ENCODE data around the gene PDE6H. TPM values are rescaled to one million over a fixed set of nuclear protein-coding genes. Genes with fewer than 3 reads are reported as not detected.
A peak's percentile ranks its signal among the peaks of the same experiment; 100 is the strongest.

The PDE6H gene
- polyA plus RNA-seq, 6 donors from 2014 or later, result not detected

GRCh38 chr12:14963520-14963919, 9.3 kb upstream of the PDE6H start:
- peaks cover 34 to 49% (median 36%) of the 10 kb centered on the region in 3 donors for H3K4me1 Mint-ChIP-seq
- ATAC-seq (ENCODE audit: low read depth in 2 of 2) (no peak), DNase-seq (no peak)
- peak overlapping the region in 1 of 8 donors; percentile 26 for H3K4me3 Mint-ChIP-seq
- H3K9me3 Mint-ChIP-seq, result no peaks in the 10 kb centered on the region
- H3K27me3 Mint-ChIP-seq, result no peaks in the 10 kb centered on the region
- H3K36me3 Mint-ChIP-seq, result peaks cover 0 to 12% of the 10 kb centered on the region in 2 donors
- H3K27ac Mint-ChIP-seq, result peak overlapping the region; percentile 40 to 99 (median 94)

GRCh38 chr12:14964406-14964805, 8.4 kb upstream of the PDE6H start:
- DNase-seq, result no peak
- Mint-ChIP-seq H3K4me3 (no peak overlapping the region), H3K27me3 (no peaks in the 10 kb centered on the region), H3K36me3 (peaks cover 0 to 3% of the 10 kb centered on the region in 2 donors), H3K9me3 (no peaks in the 10 kb centered on the region), H3K4me1 (peaks cover 27 to 40% (median 27%) of the 10 kb centered on the region in 3 donors), H3K27ac (peak overlapping the region in 4 of 6 donors; percentile 18 to 94 (median 74))
- no peak for ATAC-seq (ENCODE audit: low read depth in 2 of 2)

DNA sequence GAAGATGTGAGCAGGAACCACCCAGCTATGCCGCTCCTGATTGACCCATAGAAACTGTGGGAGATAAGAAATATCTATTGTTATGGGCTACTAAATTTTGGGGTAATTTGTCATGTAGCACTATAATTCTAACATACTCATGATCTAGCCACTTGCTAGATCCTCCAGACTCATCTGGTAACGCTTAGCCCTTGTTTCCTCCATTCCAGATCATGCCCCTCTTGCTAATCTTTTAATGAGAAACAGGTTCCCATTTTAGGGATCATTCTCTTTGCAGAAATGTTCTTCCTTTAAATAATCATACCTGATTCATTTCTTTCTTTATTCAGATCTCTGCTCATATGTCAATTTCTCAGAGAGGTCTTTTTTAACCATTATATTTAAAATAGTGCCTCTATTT, 7.6 kb upstream of the PDE6H start:
- no peak for DNase-seq
- peak overlapping the region in 1 of 8 donors; percentile 31 for H3K4me3 Mint-ChIP-seq
- no peaks in the 10 kb centered on the region for H3K9me3 Mint-ChIP-seq
- H3K27me3 Mint-ChIP-seq, result no peaks in the 10 kb centered on the region
- H3K36me3 Mint-ChIP-seq, result no peaks in the 10 kb centered on the region
- ATAC-seq (ENCODE audit: low read depth in 2 of 2), result no peak
- peak overlapping the region in 4 of 6 donors; percentile 58 to 94 (median 67) for H3K27ac Mint-ChIP-seq
- H3K4me1 Mint-ChIP-seq, result peaks cover 20 to 41% (median 22%) of the 10 kb centered on the region in 3 donors

- no peaks in the 10 kb centered on the region for H3K36me3 Mint-ChIP-seq
- peak overlapping the region in 1 of 6 donors; percentile 47 for H3K27ac Mint-ChIP-seq
- H3K4me3 Mint-ChIP-seq, result no peak overlapping the region
- DNase-seq, result no peak
- no peaks in the 10 kb centered on the region for H3K27me3 Mint-ChIP-seq
- H3K9me3 Mint-ChIP-seq, result no peaks in the 10 kb centered on the region
- H3K4me1 Mint-ChIP-seq, result peaks cover 6 to 32% (median 6%) of the 10 kb centered on the region in 3 donors
- ATAC-seq (ENCODE audit: low read depth in 2 of 2), result no peak
These were observed 4.4 kb upstream of the PDE6H start for GRCh38 chr12:14968478-14968877.

- Mint-ChIP-seq H3K27ac (peak overlapping the region in 1 of 6 donors; percentile 83), H3K27me3 (no peaks in the 10 kb centered on the region), H3K4me1 (peaks cover 0 to 32% (median 12%) of the 10 kb centered on the region in 3 donors), H3K36me3 (no peaks in the 10 kb centered on the region), H3K4me3 (no peak overlapping the region), H3K9me3 (no peaks in the 10 kb centered on the region)
- ATAC-seq (ENCODE audit: low read depth in 2 of 2), result no peak
- DNase-seq, result no peak
These were observed 2.4 kb upstream of the PDE6H start for GRCh38 chr12:14970473-14970872.

DNA sequence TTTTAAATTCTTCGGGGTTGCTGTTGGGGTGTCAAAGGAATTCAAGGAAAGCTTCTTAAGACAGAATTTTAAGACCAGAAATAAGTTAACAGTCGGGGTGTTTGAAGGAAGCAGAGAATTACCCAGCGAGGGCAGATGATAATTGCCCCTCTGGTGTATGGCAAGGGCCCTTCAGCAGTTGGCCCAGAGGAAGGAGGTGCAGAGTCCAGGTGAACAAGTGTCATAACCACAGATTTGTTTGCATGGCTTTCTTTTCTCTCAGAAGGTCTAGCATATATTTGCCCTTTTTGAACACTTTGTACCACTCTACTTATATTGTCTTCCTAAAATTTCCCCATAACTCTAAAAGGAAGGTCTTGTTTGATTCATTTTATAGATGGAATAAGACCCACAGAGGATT, 1.8 kb downstream of the PDE6H start:
- DNase-seq (no peak), ATAC-seq (ENCODE audit: low read depth in 2 of 2) (no peak)
- Mint-ChIP-seq H3K36me3 (no peaks in the 10 kb centered on the region), H3K4me3 (no peak overlapping the region), H3K27me3 (no peaks in the 10 kb centered on the region), H3K9me3 (no peaks in the 10 kb centered on the region), H3K27ac (no peak overlapping the region), H3K4me1 (peaks cover 9 to 36% (median 12%) of the 10 kb centered on the region in 3 donors)

DNA sequence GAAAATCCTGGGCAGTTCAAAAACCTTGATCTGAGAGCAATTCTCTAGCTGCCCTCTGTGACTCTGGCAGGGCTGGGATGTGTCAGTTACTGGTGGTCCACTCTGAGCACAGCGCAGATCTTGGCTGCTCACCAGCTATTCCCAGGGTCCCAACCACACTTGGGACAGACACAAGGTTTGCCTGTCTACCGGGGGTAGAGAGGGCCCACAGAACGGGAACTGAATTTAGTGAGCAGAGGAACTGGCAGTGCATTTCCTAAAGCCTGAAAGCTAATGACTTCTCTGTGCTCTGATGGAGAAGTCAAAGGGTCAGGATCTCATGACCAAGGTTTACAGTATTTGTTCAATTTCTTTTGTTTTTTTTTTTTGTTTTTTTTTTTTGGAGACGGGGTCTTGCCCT, 2.6 kb downstream of the PDE6H start:
- Mint-ChIP-seq H3K27ac (no peak overlapping the region), H3K27me3 (no peaks in the 10 kb centered on the region), H3K4me1 (peaks cover 18 to 38% (median 19%) of the 10 kb centered on the region in 3 donors), H3K36me3 (no peaks in the 10 kb centered on the region), H3K9me3 (no peaks in the 10 kb centered on the region), H3K4me3 (no peak overlapping the region)
- DNase-seq, result no peak
- no peak for ATAC-seq (ENCODE audit: low read depth in 2 of 2)

DNA sequence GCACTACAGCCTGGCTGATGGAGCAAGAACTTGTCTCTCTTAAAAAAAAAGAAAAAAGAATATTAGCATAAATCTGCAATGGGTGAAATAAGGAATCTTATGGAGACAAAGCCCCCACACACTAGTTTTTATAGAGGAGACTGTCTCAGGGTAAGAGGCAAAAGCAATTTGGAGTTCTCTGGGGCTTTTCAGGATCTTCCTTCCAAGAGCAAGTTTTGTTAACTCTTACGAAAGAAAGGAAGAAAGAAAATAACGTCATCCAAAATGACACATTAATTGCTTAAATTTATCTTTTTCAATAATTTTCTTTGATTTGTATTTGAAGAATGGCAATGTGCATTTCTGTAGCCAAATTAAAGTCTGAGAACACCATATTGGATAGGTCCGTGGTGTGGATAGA, 3.8 kb downstream of the PDE6H start:
- H3K36me3 Mint-ChIP-seq, result no peaks in the 10 kb centered on the region
- peaks cover 30 to 50% (median 31%) of the 10 kb centered on the region in 3 donors for H3K4me1 Mint-ChIP-seq

GRCh38 chr12:14979468-14979867, 6.6 kb downstream of the PDE6H start:
- Mint-ChIP-seq H3K4me1 (peaks cover 32 to 55% (median 39%) of the 10 kb centered on the region in 3 donors), H3K27me3 (no peaks in the 10 kb centered on the region), H3K36me3 (no peaks in the 10 kb centered on the region), H3K4me3 (peak overlapping the region in 1 of 8 donors; percentile 17), H3K27ac (peak overlapping the region in 2 of 6 donors; percentile 15 to 61), H3K9me3 (no peaks in the 10 kb centered on the region)
- DNase-seq, result no peak
- ATAC-seq (ENCODE audit: low read depth in 2 of 2), result peak; percentile 23 to 34

More for the DNA sequence above, 3.8 kb downstream of the PDE6H start:
- Mint-ChIP-seq H3K9me3 (no peaks in the 10 kb centered on the region), H3K27ac (no peak overlapping the region), H3K4me3 (no peak overlapping the region), H3K27me3 (no peaks in the 10 kb centered on the region)
- no peak for DNase-seq
- no peak for ATAC-seq (ENCODE audit: low read depth in 2 of 2)

GRCh38 chr12:14981049-14981448, 8.2 kb downstream of the PDE6H start:
- no peaks in the 10 kb centered on the region for H3K9me3 Mint-ChIP-seq
- peak; percentile 49 for DNase-seq

DNA sequence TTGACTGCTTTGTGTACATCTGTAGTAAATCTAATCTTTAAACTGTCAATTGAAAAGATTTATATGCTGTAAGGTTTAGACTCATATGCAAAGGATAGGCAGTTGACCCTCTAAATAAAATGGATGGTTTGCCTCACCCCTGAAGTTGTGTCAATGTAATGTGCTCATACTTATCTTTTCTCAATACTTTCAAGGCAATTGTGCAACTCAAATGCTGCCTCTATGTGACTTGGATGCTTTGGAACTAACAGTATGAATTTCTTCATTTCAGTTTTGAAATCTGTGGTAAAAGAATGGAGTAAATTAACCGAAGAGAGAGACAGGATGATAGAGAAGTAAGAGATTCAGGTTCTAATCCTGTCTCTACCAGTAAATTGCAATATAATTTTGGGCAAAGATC, 9.7 kb downstream of the PDE6H start:
- H3K4me1 Mint-ChIP-seq, result peaks cover 32 to 57% (median 39%) of the 10 kb centered on the region in 3 donors
- peak overlapping the region in 2 of 8 donors; percentile 16 to 26 for H3K4me3 Mint-ChIP-seq
- H3K27ac Mint-ChIP-seq, result peak overlapping the region in 3 of 6 donors; percentile 28 to 49 (median 40)
- no peaks in the 10 kb centered on the region for H3K9me3 Mint-ChIP-seq
- no peaks in the 10 kb centered on the region for H3K27me3 Mint-ChIP-seq
- no peaks in the 10 kb centered on the region for H3K36me3 Mint-ChIP-seq
- DNase-seq (no peak), ATAC-seq (ENCODE audit: low read depth in 2 of 2) (no peak)

More at GRCh38 chr12:14981049-14981448, 8.2 kb downstream of the PDE6H start:
- Mint-ChIP-seq H3K4me1 (peaks cover 32 to 57% (median 36%) of the 10 kb centered on the region in 3 donors), H3K36me3 (no peaks in the 10 kb centered on the region), H3K4me3 (peak overlapping the region in 3 of 8 donors; percentile 17 to 42 (median 19)), H3K27me3 (no peaks in the 10 kb centered on the region), H3K27ac (peak overlapping the region; percentile 5 to 93 (median 54))
- peak; percentile 92 to 96 for ATAC-seq (ENCODE audit: low read depth in 2 of 2)

GRCh38 chr12:14982991-14983390, 10.1 kb downstream of the PDE6H start:
- ATAC-seq (ENCODE audit: low read depth in 2 of 2), result no peak
- Mint-ChIP-seq H3K4me3 (peak overlapping the region in 5 of 8 donors; percentile 16 to 69 (median 42)), H3K9me3 (no peaks in the 10 kb centered on the region), H3K27me3 (no peaks in the 10 kb centered on the region), H3K4me1 (peaks cover 36 to 59% (median 43%) of the 10 kb centered on the region in 3 donors), H3K36me3 (no peaks in the 10 kb centered on the region), H3K27ac (peak overlapping the region in 3 of 6 donors; percentile 14 to 40 (median 28))
- no peak for DNase-seq

DNA sequence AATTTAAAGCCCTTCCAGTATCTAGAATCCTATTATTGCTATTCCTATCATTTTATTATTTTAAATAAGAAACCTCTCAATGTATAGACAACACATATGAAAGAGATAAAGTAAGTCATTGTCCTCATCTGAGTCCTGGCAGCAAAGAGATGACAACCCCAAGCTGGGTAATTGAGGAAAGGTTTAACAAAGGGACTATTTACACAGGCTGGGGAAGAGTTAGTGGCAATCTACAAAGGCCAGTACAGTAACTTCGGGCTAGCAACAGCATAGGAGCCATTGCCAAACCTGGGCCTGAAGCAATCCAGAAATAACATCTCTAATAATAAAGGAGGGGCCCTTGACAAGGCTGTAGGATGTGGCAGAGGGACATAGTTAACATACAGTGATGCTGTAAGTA, 11.2 kb downstream of the PDE6H start:
- peaks cover 0 to 3% (median 0%) of the 10 kb centered on the region in 7 donors for H3K9me3 Mint-ChIP-seq
- no peaks in the 10 kb centered on the region for H3K27me3 Mint-ChIP-seq
- DNase-seq (no peak), ATAC-seq (ENCODE audit: low read depth in 2 of 2) (no peak)
- H3K36me3 Mint-ChIP-seq, result no peaks in the 10 kb centered on the region
- peaks cover 45 to 66% (median 51%) of the 10 kb centered on the region in 3 donors for H3K4me1 Mint-ChIP-seq
- no peak overlapping the region for H3K4me3 Mint-ChIP-seq
- H3K27ac Mint-ChIP-seq, result no peak overlapping the region

DNA sequence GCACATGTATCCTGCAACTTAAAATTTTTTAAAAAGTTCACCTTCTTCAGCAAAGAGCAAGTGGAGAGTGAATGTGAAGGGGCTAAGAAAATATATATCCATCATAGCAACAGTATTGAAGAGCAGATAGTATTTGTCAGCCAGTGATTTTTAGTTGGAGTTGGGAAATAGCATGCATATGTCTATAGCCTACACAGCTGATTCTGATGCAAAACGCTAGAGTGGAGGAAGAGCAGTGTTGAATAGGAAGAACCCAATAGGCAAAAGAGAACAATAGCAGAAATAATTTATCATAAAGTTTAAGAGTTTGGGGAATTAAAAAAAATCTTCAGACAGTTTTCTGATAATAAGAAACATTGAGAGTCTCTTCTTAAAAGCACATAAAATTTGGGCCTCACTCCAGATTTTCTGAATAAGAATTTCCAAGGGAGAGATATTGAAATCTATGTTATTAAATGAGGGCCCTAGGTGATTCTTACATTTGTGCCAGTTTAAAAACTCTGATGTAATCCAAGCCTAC, 12.0 kb downstream of the PDE6H start:
- no peak for DNase-seq
- peaks cover 48 to 66% (median 51%) of the 10 kb centered on the region in 3 donors for H3K4me1 Mint-ChIP-seq
- no peak for ATAC-seq (ENCODE audit: low read depth in 2 of 2)

More for the DNA sequence above, 12.0 kb downstream of the PDE6H start:
- Mint-ChIP-seq H3K4me3 (no peak overlapping the region), H3K9me3 (peaks cover 0 to 5% (median 0%) of the 10 kb centered on the region in 7 donors), H3K27me3 (no peaks in the 10 kb centered on the region), H3K27ac (no peak overlapping the region), H3K36me3 (no peaks in the 10 kb centered on the region)
